ENCODE measurements around the gene TC2N.
"Not testable (repeated sequence)": the region's sequence is repeated elsewhere in the genome, so short reads cannot be mapped to it uniquely, and the experiment has no call there.

The TC2N gene

GRCh38 chr14:91751719-91752118 is 115.6 kb downstream of the TC2N start:
- no peak for DNase-seq

DNA sequence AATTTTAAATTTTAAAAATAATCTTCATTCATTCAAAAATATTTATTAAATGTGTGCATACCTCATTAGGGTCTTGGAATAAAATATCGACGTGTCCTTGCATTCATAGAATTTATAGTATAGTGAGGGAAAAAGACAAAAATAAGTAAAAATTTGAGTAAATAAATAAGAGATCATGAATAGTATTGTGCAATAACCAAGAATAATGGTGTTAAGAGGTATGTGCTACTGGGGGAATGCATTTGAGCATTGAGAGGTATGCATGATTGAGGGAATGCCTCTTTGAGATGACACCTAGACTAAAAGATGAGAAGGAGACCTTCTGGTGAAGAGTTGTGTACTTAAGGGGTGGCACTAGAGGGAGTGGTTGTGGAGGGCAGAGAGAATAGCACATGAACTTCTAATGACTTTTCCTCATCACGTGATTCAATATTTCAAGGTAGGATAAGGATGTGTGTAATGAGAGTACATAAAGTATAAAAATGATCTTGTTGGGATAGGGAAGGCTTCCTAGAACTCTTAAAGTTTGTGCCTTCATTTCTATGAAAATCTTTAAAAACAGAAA is 116.6 kb downstream of the TC2N start:
- DNase-seq, result no peak

GRCh38 chr14:91749868-91750267 is 117.5 kb downstream of the TC2N start:
- DNase-seq, result no peak

- DNase-seq, result no peak
These were observed 119.3 kb downstream of the TC2N start for GRCh38 chr14:91748049-91748448.

DNA sequence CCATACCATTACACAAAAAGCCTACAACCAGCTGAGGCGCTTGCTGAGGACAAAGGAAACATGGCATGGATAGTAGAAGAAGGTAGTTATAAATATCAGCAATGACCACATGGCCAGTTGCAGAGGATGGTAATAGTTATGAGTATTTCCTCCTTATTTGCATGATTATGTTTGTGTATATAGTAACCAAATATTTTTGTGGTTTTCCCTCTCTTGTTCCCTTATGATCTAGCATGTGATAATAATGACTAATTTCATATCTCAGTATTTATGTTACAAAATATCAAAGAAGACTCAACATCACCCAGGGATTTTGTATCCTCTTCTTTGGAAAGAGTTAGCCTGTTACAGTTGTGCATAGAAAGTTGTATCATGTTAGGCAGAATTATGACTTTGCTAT is 122.0 kb downstream of the TC2N start:
- no peak for DNase-seq

- no peak for DNase-seq
These were observed 123.3 kb downstream of the TC2N start for GRCh38 chr14:91744068-91744480.

- DNase-seq, result no peak
These were observed 124.1 kb downstream of the TC2N start for GRCh38 chr14:91743305-91743653.

DNA sequence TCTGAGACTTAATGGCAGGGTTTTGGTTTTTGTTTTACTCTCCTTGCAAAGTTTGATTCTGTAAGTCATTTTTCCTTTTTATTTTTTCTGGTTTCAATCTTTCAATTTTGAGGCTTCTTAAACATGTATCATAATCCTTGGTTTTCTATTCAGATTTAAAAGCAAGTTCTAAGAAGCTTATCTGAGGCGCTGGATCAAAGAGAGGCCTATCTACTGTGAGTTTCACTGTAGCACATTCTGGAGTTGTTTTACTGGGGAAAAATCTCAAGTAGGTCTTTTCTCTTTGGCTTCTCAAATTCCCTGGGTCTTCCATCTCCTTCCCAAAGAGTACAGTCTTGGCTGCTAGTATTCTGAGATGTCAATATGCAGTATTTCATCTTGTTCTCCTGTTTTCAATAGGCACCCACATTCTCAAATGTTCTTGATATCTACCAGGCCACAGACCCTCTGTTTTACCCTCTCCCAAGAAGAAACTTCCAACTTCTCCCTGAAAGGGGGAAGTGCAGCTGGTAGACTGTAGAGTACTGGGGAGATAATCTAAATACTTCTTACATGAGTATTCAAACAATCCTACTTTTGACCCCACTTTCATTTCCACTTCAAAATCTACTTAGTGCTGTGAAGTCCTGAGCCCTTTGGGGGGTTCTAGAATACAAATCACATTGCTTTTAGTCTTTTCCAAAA is 124.6 kb downstream of the TC2N start:
- no peak for DNase-seq

- DNase-seq, result not testable (repeated sequence)
These were observed 127.5 kb downstream of the TC2N start for GRCh38 chr14:91739867-91740266.

DNA sequence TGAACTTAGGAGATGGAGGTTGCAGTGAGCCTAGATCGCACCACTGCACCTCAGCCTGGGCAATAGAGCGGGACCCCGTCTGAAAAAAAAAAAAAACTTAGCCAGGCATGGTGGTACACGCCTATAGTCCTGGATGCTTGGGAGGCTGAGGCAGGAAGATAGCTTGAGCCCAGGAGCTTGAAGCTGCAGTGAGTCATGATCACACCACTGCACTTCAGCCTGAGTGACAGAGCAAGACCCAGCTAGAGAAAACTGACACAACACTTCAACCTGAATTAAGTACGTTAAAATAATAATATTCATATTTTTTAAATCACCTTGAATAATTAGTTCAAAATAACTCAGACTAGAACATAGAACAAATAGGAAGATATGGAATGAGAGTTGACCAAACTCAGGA is 129.7 kb downstream of the TC2N start:
- no peak for DNase-seq

GRCh38 chr14:91732859-91733477 is 134.4 kb downstream of the TC2N start:
- DNase-seq, result no peak

DNA sequence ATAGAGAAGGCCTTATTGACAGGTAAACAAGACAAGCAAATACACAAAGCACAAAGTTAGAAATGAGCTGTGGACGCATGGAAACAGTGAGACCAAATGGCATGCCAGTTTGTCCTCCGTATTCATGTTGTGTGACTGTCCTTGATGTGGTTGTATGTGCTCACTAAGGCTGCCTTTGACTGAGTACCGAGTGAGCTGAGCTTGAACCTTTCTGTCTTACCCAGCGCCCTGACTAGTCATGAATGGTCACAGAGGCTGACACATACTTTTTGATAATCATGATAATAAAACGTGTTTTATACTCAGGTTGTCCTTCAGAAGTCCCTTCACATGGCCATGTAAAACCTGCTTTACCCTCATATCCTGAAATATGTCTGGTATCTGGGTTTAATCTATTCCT is 134.9 kb downstream of the TC2N start:
- DNase-seq, result no peak

GRCh38 chr14:91731986-91732385 is 135.3 kb downstream of the TC2N start, which contains the start of gene CATSPERB:
Gene CATSPERB, minus strand, starts transcription at chr14:91732086. Its CDS starts 2,607 bp downstream, at chr14:91729479.
- no peak for DNase-seq

DNA sequence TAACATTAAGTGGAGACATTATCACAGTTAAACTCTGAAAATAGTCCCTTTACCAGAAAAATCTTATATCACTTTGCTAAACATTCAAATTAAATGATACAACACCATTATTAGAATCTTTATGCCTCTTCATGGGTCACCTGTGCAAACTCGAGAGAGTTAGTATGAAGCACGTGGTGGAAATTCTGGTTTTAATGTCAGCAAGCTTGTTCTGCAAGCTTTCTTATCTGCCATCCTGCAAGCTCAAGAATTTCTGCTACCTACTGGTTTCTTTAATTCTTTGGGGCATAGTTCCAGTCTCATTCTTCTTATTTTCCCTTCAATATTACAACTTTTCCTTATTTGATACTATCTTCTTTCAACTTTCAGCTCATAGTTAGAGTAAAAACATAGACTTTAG is 136.3 kb downstream of the TC2N start:
- no peak for DNase-seq

GRCh38 chr14:91729756-91730155 is 137.6 kb downstream of the TC2N start:
- DNase-seq, result no peak
